K562 (cell line): ENCODE measurements around the gene BCO1. TPM values are rescaled to one million over a fixed set of nuclear protein-coding genes. Genes with fewer than 3 reads are reported as not detected.

Source experiments
- CBX8 ChIP-seq: fragments of 200-600 bp; sonication (generic); IDR thresholded peaks from 2 replicates; pipeline ENCODE4 v1.6.1; 2012; ENCODE audit warnings: borderline replicate concordance, mixed run types, low read depth, mild to moderate bottlenecking, moderate library complexity, mixed read lengths, low read length, control low read depth, inconsistent platforms; ENCODE audit not compliant: poor library complexity, severe bottlenecking; ENCODE audit errors: extremely low read depth
- ETV5 ChIP-seq: sonication (generic); formaldehyde crosslinking; IDR thresholded peaks from 2 replicates; pipeline ENCODE4 v1.4.0; 2020; ENCODE audit warnings: low read depth, mild to moderate bottlenecking, missing genetic modification reagents
- FOXP1 ChIP-seq: sonication (generic); formaldehyde crosslinking; IDR thresholded peaks from 2 replicates; pipeline ENCODE4 v1.8.0; 2022; ENCODE audit warnings: mild to moderate bottlenecking, missing genetic modification reagents
- MCM3 ChIP-seq: fragments of 450-650 bp; IDR thresholded peaks from 2 replicates; pipeline ENCODE4 v1.6.1; 2016
- MTA2 ChIP-seq: fragments of 450-650 bp; IDR thresholded peaks from 2 replicates; pipeline ENCODE4 v1.6.1; 2016; ENCODE audit warnings: low read depth
- SIRT6 ChIP-seq: IDR thresholded peaks from one replicate; pipeline ENCODE4 v1.6.1; 2012; ENCODE audit warnings: low read depth, mild to moderate bottlenecking, control low read depth, inconsistent platforms, low read length, moderate library complexity
- TCF7 ChIP-seq: sonication (generic); IDR thresholded peaks from 2 replicates; pipeline ENCODE4 v1.6.1; 2016; ENCODE audit warnings: antibody characterized with exemption, borderline replicate concordance
- U2AF2 ChIP-seq: fragments of 200-400 bp; formaldehyde crosslinking; optimal IDR thresholded peaks from 2 replicates; pipeline ENCODE3; 2017; ENCODE audit warnings: low read depth, mild to moderate bottlenecking, low read length
- XRCC4 ChIP-seq: IDR thresholded peaks from one replicate; pipeline ENCODE4 v1.6.1; 2011; ENCODE audit not compliant: insufficient read depth, insufficient read length; ENCODE audit errors: extremely low read depth
- ZFP1 ChIP-seq: fragments of 450-650 bp; formaldehyde crosslinking; IDR thresholded peaks from 2 replicates; pipeline ENCODE4 v1.4.0; 2020; ENCODE audit warnings: mild to moderate bottlenecking, mixed read lengths
- ZNF175 ChIP-seq: fragments of 200-800 bp; sonication (Bioruptor generic); IDR thresholded peaks from 2 replicates; pipeline ENCODE4 v1.6.1; 2016; ENCODE audit warnings: low read depth, mild to moderate bottlenecking, missing genetic modification characterization, missing compliant biosample characterization
- ZNF282 ChIP-seq: sonication (generic); formaldehyde crosslinking; IDR thresholded peaks from 2 replicates; pipeline ENCODE4 v1.8.1; 2023; ENCODE audit warnings: missing genetic modification reagents
- ZNF609 ChIP-seq: sonication (generic); formaldehyde crosslinking; IDR thresholded peaks from 2 replicates; pipeline ENCODE4 v1.8.1; 2023; ENCODE audit warnings: missing genetic modification reagents, mild to moderate bottlenecking, borderline replicate concordance
- ZNF696 ChIP-seq: fragments of 250-450 bp; sonication (Bioruptor Pico); conservative IDR thresholded peaks from 2 replicates; pipeline ENCODE4 v1.4.0; 2020; ENCODE audit warnings: mild to moderate bottlenecking, moderate library complexity
- polyA plus RNA-seq, 8 experiments: library from polyadenylated mRNA; depleted of rRNA in 4 of 8; stranded (reverse) in 5 of 8; unstranded in 3 of 8; fragments of >200 nt; fragmentation: Nextera tagmentation in 2 of 8; fragmentation: Illumina TruSeq in 1 of 8; extraction: Ambion mirVana in 2 of 8; extraction: Trizol in 1 of 8; gene quantifications; 2 replicates each; pipeline versions ENCODE4 v1.2.1 to v1.2.3, GENCODE V29; 2011 to 2014; ENCODE audit warnings: inconsistent platforms in 1 of 8, missing spikeins in 1 of 8
- total RNA-seq, 7 experiments: library from RNA; depleted of rRNA in 6 of 7; stranded (reverse); fragments of >200 nt in 6 of 7; fragmentation: Illumina TruSeq in 2 of 7; extraction: Trizol in 2 of 7; gene quantifications; 2 replicates each; pipeline versions ENCODE4 v1.2.1 to v1.2.3, GENCODE V29; 2011 to 2021; ENCODE audit warnings: low replicate concordance in 1 of 7
- TF ChIP-seq, protein P1 (sequence below): fragments of 450-650 bp; formaldehyde crosslinking; IDR thresholded peaks from 2 replicates; pipeline ENCODE4 v1.4.0; 2022; ENCODE audit warnings: missing genetic modification characterization
- TF ChIP-seq, protein P2 (sequence below), 2 experiments: IDR thresholded peaks in 1 of 2; conservative IDR thresholded peaks in 1 of 2; 2 replicates each; pipeline ENCODE4 v1.6.1; 2016; ENCODE audit warnings: low read depth in 2 of 2, mild to moderate bottlenecking in 1 of 2, missing compliant biosample characterization in 1 of 2, missing genetic modification characterization in 1 of 2, moderate library complexity in 1 of 2
- TF ChIP-seq, protein P3 (sequence below): fragments of 250-450 bp; sonication (Bioruptor Pico); IDR thresholded peaks from 2 replicates; pipeline ENCODE4 v1.8.0; 2022; ENCODE audit warnings: inconsistent platforms

BCO1 gene
- total and polyA plus RNA-seq, 9 of the 15 experiments (the other 6 are each of a cell fraction or from before 2014, with no cell fraction given): not detected

GRCh38 chr16:81314603-81315270 lies 76.2 kb downstream of the BCO1 start, which contains the start of gene GAN (continued):
- TF ChIP-seq ZNF609 (CRISPR knock-in tag): no peak
- no peak for TF ChIP-seq MCM3
- TF ChIP-seq TCF7: no peak; the same call in 1 of the 2 replicates
- TF ChIP-seq CBX8: no peak
- TF ChIP-seq, protein P1, sequence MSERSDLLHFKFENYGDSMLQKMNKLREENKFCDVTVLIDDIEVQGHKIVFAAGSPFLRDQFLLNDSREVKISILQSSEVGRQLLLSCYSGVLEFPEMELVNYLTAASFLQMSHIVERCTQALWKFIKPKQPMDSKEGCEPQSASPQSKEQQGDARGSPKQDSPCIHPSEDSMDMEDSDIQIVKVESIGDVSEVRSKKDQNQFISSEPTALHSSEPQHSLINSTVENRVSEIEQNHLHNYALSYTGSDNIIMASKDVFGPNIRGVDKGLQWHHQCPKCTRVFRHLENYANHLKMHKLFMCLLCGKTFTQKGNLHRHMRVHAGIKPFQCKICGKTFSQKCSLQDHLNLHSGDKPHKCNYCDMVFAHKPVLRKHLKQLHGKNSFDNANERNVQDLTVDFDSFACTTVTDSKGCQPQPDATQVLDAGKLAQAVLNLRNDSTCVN (CRISPR knock-in tag): no peak
- TF ChIP-seq, protein P2, sequence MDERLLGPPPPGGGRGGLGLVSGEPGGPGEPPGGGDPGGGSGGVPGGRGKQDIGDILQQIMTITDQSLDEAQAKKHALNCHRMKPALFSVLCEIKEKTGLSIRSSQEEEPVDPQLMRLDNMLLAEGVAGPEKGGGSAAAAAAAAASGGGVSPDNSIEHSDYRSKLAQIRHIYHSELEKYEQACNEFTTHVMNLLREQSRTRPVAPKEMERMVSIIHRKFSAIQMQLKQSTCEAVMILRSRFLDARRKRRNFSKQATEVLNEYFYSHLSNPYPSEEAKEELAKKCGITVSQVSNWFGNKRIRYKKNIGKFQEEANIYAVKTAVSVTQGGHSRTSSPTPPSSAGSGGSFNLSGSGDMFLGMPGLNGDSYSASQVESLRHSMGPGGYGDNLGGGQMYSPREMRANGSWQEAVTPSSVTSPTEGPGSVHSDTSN (CRISPR knock-in tag; IDR thresholded peaks at IDR 0.05; ENCODE audit: low read depth): no peak
- TF ChIP-seq, protein P2 (tag; conservative IDR thresholded peaks at IDR 0.05; ENCODE audit: low read depth): no peak
- no peak for TF ChIP-seq U2AF2
- TF ChIP-seq FOXP1 (CRISPR knock-in tag): no peak
- TF ChIP-seq ZNF175: no peak
- TF ChIP-seq, protein P3, sequence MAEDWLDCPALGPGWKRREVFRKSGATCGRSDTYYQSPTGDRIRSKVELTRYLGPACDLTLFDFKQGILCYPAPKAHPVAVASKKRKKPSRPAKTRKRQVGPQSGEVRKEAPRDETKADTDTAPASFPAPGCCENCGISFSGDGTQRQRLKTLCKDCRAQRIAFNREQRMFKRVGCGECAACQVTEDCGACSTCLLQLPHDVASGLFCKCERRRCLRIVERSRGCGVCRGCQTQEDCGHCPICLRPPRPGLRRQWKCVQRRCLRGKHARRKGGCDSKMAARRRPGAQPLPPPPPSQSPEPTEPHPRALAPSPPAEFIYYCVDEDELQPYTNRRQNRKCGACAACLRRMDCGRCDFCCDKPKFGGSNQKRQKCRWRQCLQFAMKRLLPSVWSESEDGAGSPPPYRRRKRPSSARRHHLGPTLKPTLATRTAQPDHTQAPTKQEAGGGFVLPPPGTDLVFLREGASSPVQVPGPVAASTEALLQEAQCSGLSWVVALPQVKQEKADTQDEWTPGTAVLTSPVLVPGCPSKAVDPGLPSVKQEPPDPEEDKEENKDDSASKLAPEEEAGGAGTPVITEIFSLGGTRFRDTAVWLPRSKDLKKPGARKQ (CRISPR knock-in tag): no peak
- no peak for TF ChIP-seq XRCC4
- TF ChIP-seq MTA2: no peak
- no peak for TF ChIP-seq SIRT6
- no peak for TF ChIP-seq ZNF282 (CRISPR knock-in tag)
- no peak for TF ChIP-seq ZNF696
- 0 out of 2 replicates have a peak, but pooled peaks have one; percentile 29 for TF ChIP-seq ETV5 (CRISPR knock-in tag)
- TF ChIP-seq ZFP1 (CRISPR knock-in tag): no peak
